T-cell (primary cell): ENCODE measurements around the gene TMEM164. TPM values are rescaled to one million over a fixed set of nuclear protein-coding genes. Genes with fewer than 3 reads are reported as not detected.
"Not testable (repeated sequence)": the region's sequence is repeated elsewhere in the genome, so short reads cannot be mapped to it uniquely, and the experiment has no call there.

Experiments used
- ATAC-seq, 4 experiments: fragments of 200-7000 bp in 3 of 4; fragments of 150-1000 bp in 1 of 4; cut with Tn5 transposase; replicated peaks in 1 of 4; 1 replicate in 3 of 4; 2 replicates in 1 of 4; pipeline ENCODE4 v1.10.0; 2021; ENCODE audit warnings: moderate library complexity in 3 of 4, mild to moderate bottlenecking in 2 of 4, moderate number of reproducible peaks in 1 of 4
- CTCF ChIA-PET, 2 donors: fragments of 300-600 bp; sonication (Branson Sonifier 250); formaldehyde crosslinking; loops; one replicate each; lab custom pipeline; 2022; ENCODE audit warnings: antibody characterized with exemption in 2 of 2; lab: Charles Lee
- POLR2A ChIA-PET, 2 donors: fragments of 300-600 bp; sonication (Branson Sonifier 250); formaldehyde crosslinking; loops; one replicate each; lab custom pipeline; 2022; ENCODE audit warnings: antibody characterized with exemption in 2 of 2; lab: Charles Lee
- DNase-seq, 35 experiments: peaks; one replicate each; pipeline versions ENCODE4 v3.0.0 to v3.0.0-alpha.2; 2013 to 2023
- H3K27ac ChIP-seq: one replicate; pipeline ENCODE4 v1.5.1; 2013; ENCODE audit warnings: low read length
- H3K27me3 ChIP-seq, 2 experiments: replicated peaks in 1 of 2; 1 replicate in 1 of 2; 2 replicates in 1 of 2; pipeline versions ENCODE4 v1.6.1 to v1.7.0; 2013; ENCODE audit warnings: low read length in 1 of 2, mixed read lengths in 1 of 2; ENCODE audit not compliant: control insufficient read depth in 2 of 2, insufficient read depth in 2 of 2; ENCODE audit errors: extremely low read depth in 1 of 2
- H3K36me3 ChIP-seq, 2 donors: 1 replicate in 1 of 2; 2 replicates in 1 of 2; pipeline versions ENCODE4 v1.6.1 to v1.7.0; 2013; ENCODE audit warnings: low read length in 1 of 2; ENCODE audit not compliant: control insufficient read depth in 2 of 2, insufficient read depth in 1 of 2; ENCODE audit errors: extremely low read depth in 1 of 2
- H3K4me1 ChIP-seq, 2 experiments: 1 replicate in 1 of 2; 2 replicates in 1 of 2; pipeline versions ENCODE4 v1.6.1 to v1.7.0; 2013; ENCODE audit warnings: low read length in 2 of 2, mixed read lengths in 1 of 2; ENCODE audit not compliant: insufficient read depth in 2 of 2, control insufficient read depth in 1 of 2; ENCODE audit errors: extremely low read depth in 1 of 2
- H3K4me3 ChIP-seq, 2 donors: 1 replicate in 1 of 2; 2 replicates in 1 of 2; pipeline versions ENCODE4 v1.5.1 to v1.7.0; 2013; ENCODE audit warnings: mild to moderate bottlenecking in 2 of 2, low read length in 1 of 2, moderate library complexity in 1 of 2; ENCODE audit not compliant: control insufficient read depth in 1 of 2; ENCODE audit errors: extremely low read depth in 1 of 2
- H3K9me3 ChIP-seq: 2 replicates; pipeline ENCODE4 v1.7.0; 2013
- H3K27ac Mint-ChIP-seq, 2 donors: one replicate each; pipeline ENCODE4 v1.8.0; 2020 to 2021; ENCODE audit warnings: mild to moderate bottlenecking in 2 of 2, mixed read lengths in 2 of 2
- H3K27me3 Mint-ChIP-seq, 2 donors: one replicate each; pipeline ENCODE4 v1.8.0; 2021 to 2022; ENCODE audit warnings: mixed read lengths in 2 of 2
- H3K36me3 Mint-ChIP-seq: one replicate; pipeline ENCODE4 v1.8.0; 2021; ENCODE audit warnings: mixed read lengths
- H3K4me1 Mint-ChIP-seq, 3 donors: one replicate each; pipeline ENCODE4 v1.8.0; 2020 to 2022; ENCODE audit warnings: mixed read lengths in 3 of 3, mild to moderate bottlenecking in 1 of 3
- H3K4me3 Mint-ChIP-seq, 3 donors: one replicate each; pipeline ENCODE4 v1.8.0; 2020 to 2022; ENCODE audit warnings: mild to moderate bottlenecking in 3 of 3, mixed read lengths in 3 of 3, moderate library complexity in 3 of 3
- H3K9me3 Mint-ChIP-seq, 3 donors: one replicate each; pipeline ENCODE4 v1.8.0; 2020 to 2022; ENCODE audit warnings: mixed read lengths in 3 of 3
- WGBS: methylation state at CpG from one replicate; pipeline ENCODE4 v1.1.5; 2013; ENCODE audit warnings: missing lambda C conversion rate; ENCODE audit not compliant: insufficient coverage; 5-methylcytosine and 5-hydroxymethylcytosine counted together
- total RNA-seq, 35 experiments: library from RNA in 6 of 35; stranded (reverse) in 6 of 35; fragments of 120-200 nt in 1 of 35; gene quantifications; one replicate each; pipeline versions ENCODE4 v1.2.1 to v1.2.4 and lab custom pipeline; 2013 to 2026

Gene TMEM164
- total RNA-seq, 5 donors from 2014 or later (not counting 1 experiment from before 2014, with no cell fraction given) = 16.9 to 20.6 (median 19.8) TPM

- Mint-ChIP-seq H3K9me3 (no peaks in the 10 kb centered on the region), H3K4me3 (no peak overlapping the region)
These were observed 143.6 kb downstream of the TMEM164 start for GRCh38 chrX:110146521-110146920.

GRCh38 chrX:110153244-110153643, 150.3 kb downstream of the TMEM164 start:
- POLR2A ChIA-PET = no interaction called here
- CTCF ChIA-PET = interaction anchor here in 1 of 2 donors (0.7 to 1.5 kb wide), 2 partner anchors 230 to 260 kb away, joined by 3 read pairs; no protein-coding TSS in a partner anchor
- no peak overlapping the region for H3K27ac Mint-ChIP-seq

More at GRCh38 chrX:110146521-110146920, 143.6 kb downstream of the TMEM164 start:
- Mint-ChIP-seq H3K27me3 (peaks cover 0 to 7% of the 10 kb centered on the region in 2 donors), H3K36me3 (peaks cover 19% of the 10 kb centered on the region), H3K27ac (no peak overlapping the region), H3K4me1 (peaks cover 0 to 11% (median 3%) of the 10 kb centered on the region in 3 donors)
- peak in 14 of 35 experiments; percentile 0 to 58 (median 10) for DNase-seq
- peak in 3 of 4 experiments; percentile 41 to 60 (median 58) for ATAC-seq
- Histone ChIP-seq H3K36me3 (peaks cover 0 to 2% of the 10 kb centered on the region in 2 donors), H3K9me3 (no peaks in the 10 kb centered on the region), H3K27ac (no peak overlapping the region), H3K4me3 (no peak overlapping the region), H3K27me3 (no peaks in the 10 kb centered on the region), H3K4me1 (peaks cover 0 to 4% of the 10 kb centered on the region in 2 experiments)
- no CpG with 5 or more reads among the region's 2 CpGs for WGBS
- ChIA-PET CTCF (interaction anchor here (0.5 to 6.0 kb wide), 39 partner anchors 9 to 952 kb away, joined by 3 to 64 read pairs (median 4); no protein-coding TSS in a partner anchor), POLR2A (no interaction called here)

GRCh38 chrX:110153896-110154295, 151.0 kb downstream of the TMEM164 start:
- DNase-seq (no peak), ATAC-seq (no peak)
- no CpG with 5 or more reads among the region's 2 CpGs for WGBS
- H3K27ac Mint-ChIP-seq = no peak overlapping the region
- H3K27me3 Mint-ChIP-seq = peaks cover 0 to 27% of the 10 kb centered on the region in 2 donors
- Histone ChIP-seq H3K9me3 (no peaks in the 10 kb centered on the region), H3K4me3 (no peak overlapping the region), H3K27ac (no peak overlapping the region), H3K4me1 (no peaks in the 10 kb centered on the region), H3K27me3 (no peaks in the 10 kb centered on the region), H3K36me3 (peaks cover 0 to 2% of the 10 kb centered on the region in 2 donors)
- CTCF ChIA-PET = interaction anchor here in 1 of 2 donors (0.6 kb wide), 1 partner anchor 272 kb away, joined by 3 read pairs; no protein-coding TSS in a partner anchor
- no peak overlapping the region for H3K4me3 Mint-ChIP-seq
- H3K36me3 Mint-ChIP-seq = peaks cover 13% of the 10 kb centered on the region
- peaks cover under 1% of the 10 kb centered on the region in 3 donors for H3K4me1 Mint-ChIP-seq
- no peaks in the 10 kb centered on the region for H3K9me3 Mint-ChIP-seq
- POLR2A ChIA-PET = no interaction called here

More at GRCh38 chrX:110153244-110153643, 150.3 kb downstream of the TMEM164 start:
- no peak overlapping the region for H3K4me3 ChIP-seq
- no peak overlapping the region for H3K4me3 Mint-ChIP-seq
- no peaks in the 10 kb centered on the region for H3K4me1 Mint-ChIP-seq
- H3K9me3 Mint-ChIP-seq = no peaks in the 10 kb centered on the region
- no peak overlapping the region for H3K27ac ChIP-seq
- ATAC-seq (no peak), DNase-seq (no peak)
- H3K27me3 ChIP-seq = no peaks in the 10 kb centered on the region
- peaks cover 14% of the 10 kb centered on the region for H3K36me3 Mint-ChIP-seq
- H3K9me3 ChIP-seq = no peaks in the 10 kb centered on the region
- no CpG with 5 or more reads among the region's 2 CpGs for WGBS
- H3K36me3 ChIP-seq = peaks cover 0 to 2% of the 10 kb centered on the region in 2 donors
- peaks cover 0 to 27% of the 10 kb centered on the region in 2 donors for H3K27me3 Mint-ChIP-seq
- no peaks in the 10 kb centered on the region for H3K4me1 ChIP-seq

DNA sequence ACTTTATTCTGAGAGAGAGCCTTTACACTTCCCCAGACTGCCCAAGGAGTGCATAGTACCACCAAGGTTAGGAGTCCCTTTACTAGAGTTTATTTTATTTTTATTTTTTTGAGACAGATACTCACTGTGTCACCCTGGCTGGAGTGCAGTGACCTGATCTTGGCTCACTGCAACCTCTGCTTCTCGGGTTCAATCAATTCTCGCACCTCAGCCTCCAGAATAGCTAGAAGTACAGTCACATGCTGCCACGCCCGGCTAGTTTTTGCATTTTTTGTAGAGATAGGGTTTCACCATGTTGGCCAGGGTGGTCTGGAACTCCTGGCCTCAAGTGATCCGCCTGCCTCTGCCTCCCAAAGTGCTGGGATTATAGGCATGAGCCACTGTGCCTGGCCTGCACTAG, 151.4 kb downstream of the TMEM164 start:
- DNase-seq, H3K9me3 Mint-ChIP-seq, POLR2A ChIA-PET, H3K4me3 ChIP-seq, ATAC-seq, H3K9me3 ChIP-seq, H3K4me1 Mint-ChIP-seq, H3K27me3 ChIP-seq, H3K36me3 ChIP-seq, H3K27ac Mint-ChIP-seq, H3K4me1 ChIP-seq, H3K4me3 Mint-ChIP-seq, H3K27ac ChIP-seq: not testable (repeated sequence)
- Mint-ChIP-seq H3K27me3 (peaks cover 0 to 26% of the 10 kb centered on the region in 2 donors), H3K36me3 (peaks cover 12% of the 10 kb centered on the region)
- 93% methylated on average over 3 of the region's 5 CpGs for WGBS
- CTCF ChIA-PET = interaction anchor here (0.6 to 1.4 kb wide), 3 partner anchors 257 to 693 kb away, joined by 3 to 4 read pairs (median 3); no protein-coding TSS in a partner anchor

DNA sequence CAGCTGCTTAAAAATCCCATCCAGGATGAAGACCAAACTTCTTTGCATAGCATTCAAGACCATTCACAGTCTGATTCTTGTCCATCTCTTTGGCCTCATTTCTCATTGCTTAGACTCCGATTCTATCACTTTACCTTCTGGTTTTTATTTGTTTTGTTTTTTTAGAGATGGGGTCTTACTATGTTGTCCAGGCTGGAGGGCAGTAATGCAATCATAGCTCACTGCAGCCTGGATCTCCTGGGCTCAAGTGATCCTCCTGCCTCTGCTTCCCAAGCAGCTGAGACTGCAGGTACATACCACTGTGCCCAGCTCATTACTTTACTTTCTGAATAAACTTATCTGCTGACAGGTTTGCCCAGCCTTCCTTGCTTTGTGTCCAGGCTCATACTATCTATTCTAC, 152.8 kb downstream of the TMEM164 start:
- H3K27ac Mint-ChIP-seq = no peak overlapping the region
- H3K27me3 ChIP-seq = no peaks in the 10 kb centered on the region
- no peak for ATAC-seq
- no peaks in the 10 kb centered on the region for H3K9me3 Mint-ChIP-seq
- DNase-seq = no peak
- WGBS = no CpG with 5 or more reads among the region's 1 CpG
- H3K4me1 Mint-ChIP-seq = peaks cover 7 to 14% (median 7%) of the 10 kb centered on the region in 3 donors
- H3K27ac ChIP-seq = no peak overlapping the region
- H3K27me3 Mint-ChIP-seq = peaks cover 0 to 19% of the 10 kb centered on the region in 2 donors
- no peaks in the 10 kb centered on the region for H3K36me3 ChIP-seq
- no peak overlapping the region for H3K4me3 Mint-ChIP-seq
- ChIA-PET CTCF (interaction anchor here (0.6 to 2.0 kb wide), 13 partner anchors 8 to 691 kb away, joined by 3 to 7 read pairs (median 3); no protein-coding TSS in a partner anchor), POLR2A (no interaction called here)
- H3K4me3 ChIP-seq = no peak overlapping the region
- peaks cover 0 to 2% of the 10 kb centered on the region in 2 experiments for H3K4me1 ChIP-seq
- H3K36me3 Mint-ChIP-seq = peaks cover 4% of the 10 kb centered on the region
- H3K9me3 ChIP-seq = no peaks in the 10 kb centered on the region

- H3K27ac ChIP-seq = no peak overlapping the region
- WGBS = no CpG with 5 or more reads among the region's 6 CpGs
- Mint-ChIP-seq H3K4me1 (peaks cover 7 to 14% (median 7%) of the 10 kb centered on the region in 3 donors), H3K27me3 (peaks cover 0 to 19% of the 10 kb centered on the region in 2 donors), H3K36me3 (peaks cover 4% of the 10 kb centered on the region), H3K9me3 (no peaks in the 10 kb centered on the region), H3K27ac (no peak overlapping the region), H3K4me3 (no peak overlapping the region)
- ChIA-PET POLR2A (no interaction called here), CTCF (interaction anchor here (0.6 to 2.0 kb wide), 15 partner anchors 8 to 691 kb away, joined by 3 to 15 read pairs (median 4); no protein-coding TSS in a partner anchor)
- ATAC-seq = no peak
- H3K36me3 ChIP-seq = no peaks in the 10 kb centered on the region
- H3K4me1 ChIP-seq = peaks cover 0 to 3% of the 10 kb centered on the region in 2 experiments
- peak in 1 of 35 experiments; percentile 36 for DNase-seq
- H3K9me3 ChIP-seq = no peaks in the 10 kb centered on the region
- H3K4me3 ChIP-seq = no peak overlapping the region
- H3K27me3 ChIP-seq = no peaks in the 10 kb centered on the region
These were observed 153.3 kb downstream of the TMEM164 start for GRCh38 chrX:110156167-110156754.
